ENCODE measurements around the gene SS18L1.

DNA sequence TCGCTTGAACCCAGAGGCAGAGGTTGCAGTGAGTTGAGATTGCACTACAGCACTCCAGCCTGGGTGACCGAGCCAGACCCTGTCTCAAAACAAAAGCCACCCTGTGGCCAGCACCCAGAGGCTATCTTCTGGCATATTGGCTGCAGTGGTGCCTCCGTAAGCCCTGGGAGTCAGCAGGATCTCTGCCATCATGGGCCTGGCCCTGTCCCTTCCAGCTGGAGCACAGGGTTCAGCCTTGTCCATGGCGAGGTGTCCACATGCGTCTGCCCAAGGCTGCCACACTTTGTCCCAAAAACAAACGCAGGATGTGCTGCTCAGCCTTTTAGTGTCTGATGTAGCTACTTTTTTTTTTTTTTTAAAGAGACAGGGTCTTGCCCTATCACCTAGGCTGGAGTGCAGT, 23.9 kb downstream of the SS18L1 start:
- TF ChIP-seq, protein P1, sequence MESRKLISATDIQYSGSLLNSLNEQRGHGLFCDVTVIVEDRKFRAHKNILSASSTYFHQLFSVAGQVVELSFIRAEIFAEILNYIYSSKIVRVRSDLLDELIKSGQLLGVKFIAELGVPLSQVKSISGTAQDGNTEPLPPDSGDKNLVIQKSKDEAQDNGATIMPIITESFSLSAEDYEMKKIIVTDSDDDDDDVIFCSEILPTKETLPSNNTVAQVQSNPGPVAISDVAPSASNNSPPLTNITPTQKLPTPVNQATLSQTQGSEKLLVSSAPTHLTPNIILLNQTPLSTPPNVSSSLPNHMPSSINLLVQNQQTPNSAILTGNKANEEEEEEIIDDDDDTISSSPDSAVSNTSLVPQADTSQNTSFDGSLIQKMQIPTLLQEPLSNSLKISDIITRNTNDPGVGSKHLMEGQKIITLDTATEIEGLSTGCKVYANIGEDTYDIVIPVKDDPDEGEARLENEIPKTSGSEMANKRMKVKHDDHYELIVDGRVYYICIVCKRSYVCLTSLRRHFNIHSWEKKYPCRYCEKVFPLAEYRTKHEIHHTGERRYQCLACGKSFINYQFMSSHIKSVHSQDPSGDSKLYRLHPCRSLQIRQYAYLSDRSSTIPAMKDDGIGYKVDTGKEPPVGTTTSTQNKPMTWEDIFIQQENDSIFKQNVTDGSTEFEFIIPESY (IDR thresholded peaks at IDR 0.05; ENCODE audit: borderline replicate concordance, low read depth): no peak
- TF ChIP-seq, protein P2, sequence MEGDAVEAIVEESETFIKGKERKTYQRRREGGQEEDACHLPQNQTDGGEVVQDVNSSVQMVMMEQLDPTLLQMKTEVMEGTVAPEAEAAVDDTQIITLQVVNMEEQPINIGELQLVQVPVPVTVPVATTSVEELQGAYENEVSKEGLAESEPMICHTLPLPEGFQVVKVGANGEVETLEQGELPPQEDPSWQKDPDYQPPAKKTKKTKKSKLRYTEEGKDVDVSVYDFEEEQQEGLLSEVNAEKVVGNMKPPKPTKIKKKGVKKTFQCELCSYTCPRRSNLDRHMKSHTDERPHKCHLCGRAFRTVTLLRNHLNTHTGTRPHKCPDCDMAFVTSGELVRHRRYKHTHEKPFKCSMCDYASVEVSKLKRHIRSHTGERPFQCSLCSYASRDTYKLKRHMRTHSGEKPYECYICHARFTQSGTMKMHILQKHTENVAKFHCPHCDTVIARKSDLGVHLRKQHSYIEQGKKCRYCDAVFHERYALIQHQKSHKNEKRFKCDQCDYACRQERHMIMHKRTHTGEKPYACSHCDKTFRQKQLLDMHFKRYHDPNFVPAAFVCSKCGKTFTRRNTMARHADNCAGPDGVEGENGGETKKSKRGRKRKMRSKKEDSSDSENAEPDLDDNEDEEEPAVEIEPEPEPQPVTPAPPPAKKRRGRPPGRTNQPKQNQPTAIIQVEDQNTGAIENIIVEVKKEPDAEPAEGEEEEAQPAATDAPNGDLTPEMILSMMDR (IDR thresholded peaks at IDR 0.05): no peak

All from SK-N-SH (cell line).